NCI-H2196 treated with DMSO at 0.1 percent for 48 hours (cell line): ENCODE measurements around the gene SUN2.
"Not testable (repeated sequence)": the region's sequence is repeated elsewhere in the genome, so short reads cannot be mapped to it uniquely, and the experiment has no call there.

ENCODE experiments used
- DNase-seq: peaks from one replicate; lab custom pipeline; 2025; ENCODE audit not compliant: unreplicated experiment; lab: John Stamatoyannopoulos, UW

Gene SUN2, protein sequence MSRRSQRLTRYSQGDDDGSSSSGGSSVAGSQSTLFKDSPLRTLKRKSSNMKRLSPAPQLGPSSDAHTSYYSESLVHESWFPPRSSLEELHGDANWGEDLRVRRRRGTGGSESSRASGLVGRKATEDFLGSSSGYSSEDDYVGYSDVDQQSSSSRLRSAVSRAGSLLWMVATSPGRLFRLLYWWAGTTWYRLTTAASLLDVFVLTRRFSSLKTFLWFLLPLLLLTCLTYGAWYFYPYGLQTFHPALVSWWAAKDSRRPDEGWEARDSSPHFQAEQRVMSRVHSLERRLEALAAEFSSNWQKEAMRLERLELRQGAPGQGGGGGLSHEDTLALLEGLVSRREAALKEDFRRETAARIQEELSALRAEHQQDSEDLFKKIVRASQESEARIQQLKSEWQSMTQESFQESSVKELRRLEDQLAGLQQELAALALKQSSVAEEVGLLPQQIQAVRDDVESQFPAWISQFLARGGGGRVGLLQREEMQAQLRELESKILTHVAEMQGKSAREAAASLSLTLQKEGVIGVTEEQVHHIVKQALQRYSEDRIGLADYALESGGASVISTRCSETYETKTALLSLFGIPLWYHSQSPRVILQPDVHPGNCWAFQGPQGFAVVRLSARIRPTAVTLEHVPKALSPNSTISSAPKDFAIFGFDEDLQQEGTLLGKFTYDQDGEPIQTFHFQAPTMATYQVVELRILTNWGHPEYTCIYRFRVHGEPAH

GRCh38 chr22:38755911-38756532, at the start of gene SUN2:
TSS of gene SUN2 (minus strand) at chr22:38755998. CDS start at chr22:38752628, 3,370 bp downstream.
- peak; percentile 19 for DNase-seq

- not testable (repeated sequence) for DNase-seq
Observed at GRCh38 chr22:38805041-38805593, 49.3 kb upstream of the SUN2 start.

DNA sequence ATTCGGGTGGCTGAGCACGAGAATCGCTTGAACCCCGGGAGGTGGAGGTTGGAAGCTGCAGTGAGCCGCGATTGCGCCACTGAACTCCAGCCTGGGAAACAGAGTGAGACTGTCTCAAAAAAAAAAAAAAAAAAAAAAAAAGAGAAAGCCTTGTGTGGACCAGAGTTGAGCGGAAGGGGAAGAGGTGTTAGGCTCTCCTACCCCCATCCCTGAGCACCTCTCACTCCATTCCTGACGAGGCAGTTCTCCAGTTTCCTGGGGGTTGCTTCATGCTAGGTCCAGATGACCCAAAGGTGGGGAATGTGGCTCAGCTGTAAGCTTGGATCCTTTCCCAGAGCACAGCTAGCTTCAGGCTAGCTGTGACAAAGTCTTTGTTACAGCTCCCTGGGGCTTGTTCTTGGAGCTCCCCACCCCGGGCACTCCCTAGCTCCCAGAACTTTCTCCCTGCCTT, 46.9 kb upstream of the SUN2 start:
- peak; percentile 23 for DNase-seq

GRCh38 chr22:38799265-38800002, 43.6 kb upstream of the SUN2 start:
- no peak for DNase-seq

DNA sequence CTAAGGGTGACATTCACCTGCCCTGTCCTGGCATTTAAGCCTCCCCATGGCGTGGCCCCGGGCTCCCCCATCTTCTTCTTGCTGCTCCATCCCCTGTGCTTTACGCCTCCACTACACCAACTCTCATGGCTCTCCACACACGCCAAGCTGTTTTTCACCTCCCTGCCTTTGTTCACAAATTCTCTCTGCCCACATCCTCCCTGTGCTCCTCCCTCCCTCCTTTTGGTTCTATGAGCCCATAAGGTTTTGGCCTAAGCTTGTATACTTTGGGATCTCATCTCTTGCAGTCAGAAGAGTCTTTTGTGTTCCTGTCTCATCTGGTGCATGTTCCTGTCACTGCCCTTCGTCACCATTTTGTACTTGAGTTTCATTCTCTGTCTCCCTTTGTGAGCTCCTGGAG, 42.7 kb upstream of the SUN2 start:
- no peak for DNase-seq

DNA sequence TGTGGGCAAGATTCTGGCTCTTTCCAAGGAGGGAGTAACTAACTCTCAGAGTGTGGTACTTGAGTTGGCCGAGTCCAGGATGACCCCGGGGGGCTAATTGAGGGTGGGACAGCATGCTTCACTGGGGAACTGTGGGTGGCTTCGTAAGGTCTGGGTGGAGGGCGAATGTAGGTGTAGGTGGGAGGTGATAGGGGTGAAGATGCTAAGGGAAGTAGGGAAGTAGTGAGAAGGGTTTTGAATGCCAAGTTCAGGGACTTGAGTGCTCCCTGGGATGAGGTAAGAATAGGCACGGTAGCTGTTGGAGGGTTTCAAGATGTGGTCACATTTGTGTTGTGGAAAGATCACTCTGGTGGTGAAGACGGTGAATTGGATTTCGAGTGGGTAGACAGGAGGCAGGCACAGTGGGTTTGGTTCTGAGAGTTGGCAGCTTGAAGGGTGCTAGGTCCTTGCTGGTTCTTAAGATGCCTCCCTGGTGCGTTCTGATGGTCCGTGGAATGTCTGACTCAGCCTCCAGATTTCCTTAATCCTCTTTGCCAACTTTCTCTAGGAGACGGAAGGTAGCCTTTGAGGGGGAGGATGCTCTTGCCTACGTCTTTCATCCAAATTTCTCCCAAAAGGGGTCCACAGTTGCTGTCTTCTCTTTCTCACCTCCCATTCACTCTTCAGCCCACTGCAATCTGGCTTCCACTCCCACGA, 40.6 kb upstream of the SUN2 start:
- DNase-seq = no peak

DNA sequence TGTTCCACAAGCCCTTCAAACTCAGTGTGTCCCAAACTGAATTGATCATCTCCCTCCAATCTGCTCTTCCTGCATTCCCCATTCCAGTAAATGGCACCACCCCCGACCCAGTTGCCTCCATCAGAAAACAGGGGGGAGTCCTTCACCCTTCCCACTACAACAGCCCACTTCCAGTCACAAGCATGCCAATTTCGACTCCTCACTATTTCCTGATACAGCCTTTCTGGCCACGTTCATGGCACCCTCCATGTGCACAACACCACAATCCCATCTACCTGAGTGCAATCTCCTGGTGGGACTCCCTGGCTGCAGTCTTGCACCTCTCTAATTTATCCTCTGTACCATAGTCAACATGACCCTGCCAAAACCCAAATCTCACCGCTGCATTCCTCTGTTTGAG, 39.8 kb upstream of the SUN2 start:
- no peak for DNase-seq

GRCh38 chr22:38793721-38794466, 38.1 kb upstream of the SUN2 start, which contains the start of gene DNAL4:
TSS of gene DNAL4 (minus strand) at chr22:38794143. CDS start at chr22:38782731, 11,412 bp downstream.
- peak; percentile 70 for DNase-seq

DNA sequence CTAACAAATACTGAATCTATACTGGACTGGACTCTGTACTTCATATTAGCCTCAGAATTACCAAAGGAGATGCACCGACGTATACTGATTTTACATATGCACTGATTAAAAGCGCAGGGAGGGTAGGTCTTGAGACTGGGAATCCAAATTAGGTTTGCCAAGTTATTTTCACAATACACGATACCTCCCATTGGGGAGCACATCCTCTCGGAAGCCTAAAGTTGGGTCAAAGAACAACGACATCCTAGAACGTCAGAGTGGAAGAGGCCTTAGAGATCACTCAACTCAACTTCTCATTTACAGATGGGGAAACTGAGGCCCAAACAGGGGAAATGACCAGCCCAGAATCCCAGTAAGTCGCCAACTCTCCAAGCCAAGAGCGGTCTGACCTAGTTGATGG, 37.5 kb upstream of the SUN2 start:
- no peak for DNase-seq

DNA sequence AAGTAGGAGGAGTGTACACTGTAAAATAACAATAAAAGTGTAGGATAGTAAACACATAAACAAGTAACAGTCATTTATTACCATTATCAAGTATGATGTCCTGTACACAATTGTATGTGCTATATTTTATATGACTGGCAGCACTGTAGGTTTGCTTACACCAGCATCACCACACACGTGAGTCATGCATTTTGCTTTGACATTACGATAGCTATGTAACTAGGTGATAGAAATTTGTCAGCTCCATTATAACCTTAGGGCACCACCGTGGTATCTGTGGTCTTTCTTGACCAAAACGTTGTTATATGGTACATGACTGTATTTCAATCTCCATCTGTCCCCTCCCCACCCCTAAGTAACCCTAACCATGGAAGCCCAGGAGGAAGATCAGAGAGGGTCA, 37.0 kb upstream of the SUN2 start:
- DNase-seq = no peak

GRCh38 chr22:38789606-38790005, 33.8 kb upstream of the SUN2 start:
- no peak for DNase-seq

DNA sequence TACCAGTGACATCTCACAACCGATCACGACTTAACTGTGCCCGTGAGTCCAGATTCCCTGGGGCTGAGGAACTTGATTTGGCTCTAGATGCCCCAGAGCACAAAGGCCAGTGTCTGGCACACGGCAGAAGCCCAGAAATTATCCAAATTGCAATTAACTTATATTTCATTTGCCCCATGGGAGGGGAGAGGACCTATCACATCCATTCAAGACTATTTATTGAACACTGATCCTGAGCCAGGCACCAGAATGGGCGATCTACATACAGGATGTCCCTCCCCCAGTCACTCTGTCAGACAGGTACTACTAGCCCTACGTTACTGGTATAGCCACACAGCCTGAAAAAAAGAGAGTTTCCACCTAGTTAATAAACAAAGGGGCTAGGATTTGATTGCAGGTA, 33.0 kb upstream of the SUN2 start:
- no peak for DNase-seq

- DNase-seq = peak; percentile 35
Observed at GRCh38 chr22:38788021-38788816, 32.4 kb upstream of the SUN2 start.

DNA sequence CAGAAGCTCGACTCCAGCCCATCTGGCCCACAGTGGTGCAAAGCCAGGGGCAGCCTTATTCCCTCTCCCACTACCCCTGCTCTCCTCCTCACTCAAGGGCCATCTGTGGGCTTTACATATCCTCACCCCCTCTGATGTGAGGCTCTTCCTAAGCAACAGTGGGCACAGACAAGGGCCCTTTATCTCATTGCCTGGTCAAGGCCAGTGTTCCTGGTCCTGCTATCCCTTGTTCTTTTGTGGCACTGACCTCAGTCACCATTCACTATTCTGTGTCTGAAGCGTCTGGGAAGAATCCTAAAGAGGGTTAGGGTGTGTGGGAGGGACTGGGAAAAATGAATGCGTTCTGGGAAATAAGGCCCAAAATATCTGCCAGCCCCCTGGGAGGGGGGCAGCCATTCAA, 30.8 kb upstream of the SUN2 start:
- no peak for DNase-seq

DNA sequence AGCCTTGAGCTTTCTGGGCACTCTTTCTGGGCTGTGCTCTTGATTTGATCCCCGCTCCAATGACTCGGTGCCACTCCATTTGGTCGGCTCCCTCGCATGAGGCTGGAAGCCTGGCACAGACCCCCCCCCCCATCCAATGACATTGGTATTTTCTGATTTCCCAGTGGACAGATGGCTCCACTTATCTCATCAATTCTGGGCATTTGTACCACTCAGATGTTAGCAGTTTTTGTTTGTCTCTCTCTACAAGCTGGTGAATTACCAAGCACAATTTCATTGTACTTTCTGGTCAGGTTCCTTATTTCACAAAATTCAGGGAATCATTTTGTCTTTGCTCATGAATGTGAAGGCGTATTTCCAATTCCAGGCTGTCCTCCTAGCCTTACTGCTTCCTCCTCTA, 29.1 kb upstream of the SUN2 start:
- no peak for DNase-seq

- no peak for DNase-seq
Observed at GRCh38 chr22:38784035-38784434, 28.2 kb upstream of the SUN2 start.

GRCh38 chr22:38783095-38783615, 27.4 kb upstream of the SUN2 start:
- DNase-seq = no peak

GRCh38 chr22:38782402-38783094, 26.8 kb upstream of the SUN2 start:
- no peak for DNase-seq
